Measurements from ENCODE around the gene PDZD8. TPM values are rescaled to one million over a fixed set of nuclear protein-coding genes. Genes with fewer than 3 reads are reported as not detected.
A peak's percentile ranks its signal among the peaks of the same experiment; 100 is the strongest.

PDZD8 gene
- total and polyA plus RNA-seq, 12 donors = 1.7 to 45.7 (median 25.0) TPM

- intact Hi-C loops (cut with DNase I) = no loop called here
- no peak for DNase-seq
- Histone ChIP-seq H3K27ac (no peak overlapping the region), H3K4me3 (no peak overlapping the region), H3K4me1 (replicated peaks in 1 of 2) (no peaks in the 10 kb centered on the region), H3K36me3 (replicated peaks in 1 of 2) (no peaks in the 10 kb centered on the region), H3K9me3 (replicated peaks in 1 of 3) (no peaks in the 10 kb centered on the region), H3K27me3 (peaks cover 9% of the 10 kb centered on the region)
- TF ChIP-seq CTCF (IDR thresholded peaks at IDR 0.05) (no peak), POLR2A (IDR thresholded peaks at IDR 0.05) (no peak)
- 50 to 76% (median 73%) methylated on average over 9 of the region's 9 CpGs for WGBS, 4 donors
Observed at GRCh38 chr10:117254338-117254737, 120.9 kb downstream of the PDZD8 start.

- no peak for TF ChIP-seq CTCF (IDR thresholded peaks at IDR 0.05)
- no peak for TF ChIP-seq POLR2A (IDR thresholded peaks at IDR 0.05)
- intact Hi-C loops (cut with DNase I) = no loop called here
- no peaks in the 10 kb centered on the region for H3K36me3 ChIP-seq (replicated peaks in 1 of 2)
- no peak overlapping the region for H3K4me3 ChIP-seq
- DNase-seq = no peak
- H3K27ac ChIP-seq = no peak overlapping the region
- WGBS, 4 donors = 77 to 78% (median 78%) methylated on average over 8 to 9 of the region's 9 CpGs
- H3K9me3 ChIP-seq (replicated peaks in 1 of 3) = no peaks in the 10 kb centered on the region
- peaks cover 12% of the 10 kb centered on the region for H3K27me3 ChIP-seq
- H3K4me1 ChIP-seq (replicated peaks in 1 of 2) = no peaks in the 10 kb centered on the region
Observed at GRCh38 chr10:117253908-117254307, 121.3 kb downstream of the PDZD8 start.

- H3K27me3 ChIP-seq = peaks cover 14% of the 10 kb centered on the region
- H3K4me3 ChIP-seq = no peak overlapping the region
- no peak for DNase-seq
- H3K27ac ChIP-seq = no peak overlapping the region
- WGBS, 4 donors = 44 to 67% (median 48%) methylated on average over 5 to 7 of the region's 7 CpGs
- intact Hi-C loops (cut with DNase I) = no loop called here
- no peaks in the 10 kb centered on the region for H3K4me1 ChIP-seq (replicated peaks in 1 of 2)
- no peaks in the 10 kb centered on the region for H3K9me3 ChIP-seq (replicated peaks in 1 of 3)
- no peaks in the 10 kb centered on the region for H3K36me3 ChIP-seq (replicated peaks in 1 of 2)
- TF ChIP-seq CTCF (IDR thresholded peaks at IDR 0.05) (no peak), POLR2A (IDR thresholded peaks at IDR 0.05) (no peak)
Observed at GRCh38 chr10:117250411-117250810, 124.8 kb downstream of the PDZD8 start.

GRCh38 chr10:117249493-117250093 lies 125.6 kb downstream of the PDZD8 start:
- 53 to 72% (median 71%) methylated on average over 6 of the region's 6 CpGs for WGBS, 4 donors
- Histone ChIP-seq H3K36me3 (replicated peaks in 1 of 2) (no peaks in the 10 kb centered on the region), H3K4me3 (no peak overlapping the region), H3K9me3 (replicated peaks in 1 of 3) (no peaks in the 10 kb centered on the region), H3K27me3 (peaks cover 17% of the 10 kb centered on the region), H3K27ac (peak overlapping the region in 1 of 5 donors; percentile 30), H3K4me1 (replicated peaks in 1 of 2) (no peaks in the 10 kb centered on the region)
- no peak for DNase-seq
- intact Hi-C loops (cut with DNase I) = no loop called here
- no peak for TF ChIP-seq POLR2A (IDR thresholded peaks at IDR 0.05)
- TF ChIP-seq CTCF (IDR thresholded peaks at IDR 0.05) = no peak

Measured in adrenal gland (tissue), 12 donors.